Measurements from ENCODE around the gene ZFP14. TPM values are rescaled to one million over a fixed set of nuclear protein-coding genes. Genes with fewer than 3 reads are reported as not detected.

ZFP14 gene
- total RNA-seq, 2 experiments from 2014 or later, result 1.9 to 2.1 TPM

DNA sequence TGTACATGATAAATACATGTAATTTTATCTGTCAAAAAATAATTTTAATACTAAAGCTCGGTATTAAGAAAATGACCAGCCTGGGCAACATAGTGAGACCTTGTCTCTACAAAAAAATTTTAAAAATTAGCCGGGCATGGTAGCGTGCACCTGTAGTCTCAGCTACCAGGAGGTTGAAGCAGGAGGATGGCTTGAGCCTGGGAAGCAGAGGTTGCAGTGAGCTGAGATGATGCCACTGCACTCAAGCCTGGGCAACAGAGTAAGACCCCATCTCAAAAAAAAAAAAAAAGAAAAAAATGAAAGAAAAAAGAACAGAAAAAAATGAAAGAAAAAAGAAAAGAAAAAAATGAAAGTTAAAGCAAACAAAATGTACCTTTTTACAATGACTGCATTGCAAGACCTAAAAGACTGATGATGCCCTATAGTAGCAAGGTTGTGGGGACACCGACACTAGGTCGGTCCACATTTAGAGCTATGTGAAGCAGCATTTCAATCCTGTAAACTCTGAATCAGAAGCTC is 5.3 kb downstream of the ZFP14 start:
- Mint-ChIP-seq H3K4me1 (ENCODE audit: low read depth) (peaks cover 16% of the 10 kb centered on the region), H3K9me3 (peaks cover 23% of the 10 kb centered on the region), H3K27ac (no peak overlapping the region), H3K36me3 (ENCODE audit: low read depth) (peaks cover 43% of the 10 kb centered on the region), H3K4me3 (no peak overlapping the region), H3K27me3 (no peaks in the 10 kb centered on the region)
- DNase-seq, result no peak
- no peak for ATAC-seq
- CTCF ChIA-PET, result no interaction called here
- POLR2A ChIA-PET, result no interaction called here
- intact Hi-C loops (cut with micrococcal nuclease), result no loop called here
- TF ChIP-seq, protein P1, sequence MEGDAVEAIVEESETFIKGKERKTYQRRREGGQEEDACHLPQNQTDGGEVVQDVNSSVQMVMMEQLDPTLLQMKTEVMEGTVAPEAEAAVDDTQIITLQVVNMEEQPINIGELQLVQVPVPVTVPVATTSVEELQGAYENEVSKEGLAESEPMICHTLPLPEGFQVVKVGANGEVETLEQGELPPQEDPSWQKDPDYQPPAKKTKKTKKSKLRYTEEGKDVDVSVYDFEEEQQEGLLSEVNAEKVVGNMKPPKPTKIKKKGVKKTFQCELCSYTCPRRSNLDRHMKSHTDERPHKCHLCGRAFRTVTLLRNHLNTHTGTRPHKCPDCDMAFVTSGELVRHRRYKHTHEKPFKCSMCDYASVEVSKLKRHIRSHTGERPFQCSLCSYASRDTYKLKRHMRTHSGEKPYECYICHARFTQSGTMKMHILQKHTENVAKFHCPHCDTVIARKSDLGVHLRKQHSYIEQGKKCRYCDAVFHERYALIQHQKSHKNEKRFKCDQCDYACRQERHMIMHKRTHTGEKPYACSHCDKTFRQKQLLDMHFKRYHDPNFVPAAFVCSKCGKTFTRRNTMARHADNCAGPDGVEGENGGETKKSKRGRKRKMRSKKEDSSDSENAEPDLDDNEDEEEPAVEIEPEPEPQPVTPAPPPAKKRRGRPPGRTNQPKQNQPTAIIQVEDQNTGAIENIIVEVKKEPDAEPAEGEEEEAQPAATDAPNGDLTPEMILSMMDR (IDR thresholded peaks at IDR 0.05), result no peak

DNA sequence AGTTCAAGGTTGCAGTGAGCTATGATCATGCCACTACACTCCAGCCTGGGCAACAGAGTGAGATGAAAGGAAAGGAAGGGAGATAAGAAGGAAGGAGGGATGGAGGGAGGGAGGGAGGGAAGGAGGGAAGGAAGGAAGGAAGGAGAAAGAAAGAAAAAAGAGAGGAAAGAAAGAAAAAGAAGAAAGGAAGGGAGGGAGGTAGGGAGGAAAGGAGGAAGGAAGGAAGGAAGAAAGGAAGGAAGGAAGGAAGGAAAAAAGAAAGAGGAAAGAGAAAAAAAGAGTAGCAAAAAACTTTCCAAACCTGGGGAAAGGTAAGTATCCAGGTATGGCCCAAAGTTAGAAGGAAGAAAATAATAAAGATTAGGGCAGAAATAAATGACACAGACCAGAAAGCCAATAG is 7.1 kb downstream of the ZFP14 start:
- Mint-ChIP-seq H3K9me3 (peaks cover 30% of the 10 kb centered on the region), H3K27me3 (no peaks in the 10 kb centered on the region), H3K27ac (no peak overlapping the region), H3K4me3 (no peak overlapping the region), H3K4me1 (ENCODE audit: low read depth) (peaks cover 5% of the 10 kb centered on the region), H3K36me3 (ENCODE audit: low read depth) (peaks cover 58% of the 10 kb centered on the region)
- CTCF ChIA-PET, result no interaction called here
- intact Hi-C loops (cut with micrococcal nuclease), result no loop called here
- ATAC-seq, result no peak
- DNase-seq, result no peak
- TF ChIP-seq, protein P1 (IDR thresholded peaks at IDR 0.05), result no peak
- POLR2A ChIA-PET, result interaction anchor here (1.1 kb wide), 1 partner anchor 156 kb away, joined by 4 read pairs; no protein-coding TSS in a partner anchor

DNA sequence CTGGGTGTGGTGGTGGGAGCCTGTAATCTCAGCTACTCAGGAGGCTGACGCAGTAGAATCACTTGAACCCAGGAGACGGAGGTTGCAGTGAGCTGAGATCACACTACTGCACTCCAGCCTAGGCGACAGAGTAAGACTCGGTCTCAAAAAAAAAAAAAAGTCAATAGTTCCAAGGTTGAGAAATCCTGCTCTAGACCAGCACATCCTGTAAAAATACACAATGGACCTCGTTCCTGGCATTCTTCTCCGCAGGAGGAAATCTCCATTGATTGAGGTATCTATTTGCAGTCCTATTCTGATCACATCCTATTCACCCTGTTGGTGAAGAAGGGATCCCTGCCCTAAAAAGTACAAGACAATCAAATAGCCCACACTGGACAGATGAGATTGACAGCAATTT is 15.2 kb downstream of the ZFP14 start:
- Mint-ChIP-seq H3K9me3 (peaks cover 23% of the 10 kb centered on the region), H3K27me3 (no peaks in the 10 kb centered on the region), H3K36me3 (ENCODE audit: low read depth) (peaks cover 86% of the 10 kb centered on the region), H3K4me3 (no peak overlapping the region), H3K27ac (no peak overlapping the region), H3K4me1 (ENCODE audit: low read depth) (no peaks in the 10 kb centered on the region)
- ATAC-seq (no peak), DNase-seq (no peak)
- TF ChIP-seq, protein P1 (IDR thresholded peaks at IDR 0.05), result no peak
- intact Hi-C loops (cut with micrococcal nuclease), result no loop called here
- ChIA-PET CTCF (no interaction called here), POLR2A (no interaction called here)

DNA sequence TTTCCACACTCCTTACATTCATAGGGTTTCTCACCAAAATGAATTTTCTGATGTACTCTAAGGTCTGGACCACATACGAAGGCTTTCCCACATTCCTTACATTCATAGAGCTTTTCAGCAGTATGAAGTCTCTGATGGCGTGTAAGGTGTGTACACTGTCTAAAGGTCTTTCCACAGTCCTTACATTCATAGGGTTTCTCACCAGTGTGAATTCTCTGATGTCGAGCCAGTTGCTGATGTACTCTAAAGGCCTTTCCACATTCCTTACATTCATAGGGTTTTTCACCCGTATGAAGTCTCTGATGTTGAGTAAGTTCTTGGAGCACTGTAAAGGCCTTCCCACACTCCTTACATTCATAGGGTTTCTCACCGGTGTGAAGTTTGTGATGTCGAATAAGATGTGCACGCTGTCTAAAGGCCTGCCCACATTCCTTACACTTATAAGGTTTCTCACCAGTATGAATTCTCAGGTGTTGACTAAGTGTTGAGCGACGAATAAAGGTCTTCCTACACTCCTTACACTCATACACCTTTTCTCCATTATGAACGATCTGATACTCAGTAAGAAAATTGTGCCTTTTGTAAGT is 38.1 kb downstream of the ZFP14 start:
- no peaks in the 10 kb centered on the region for H3K27me3 Mint-ChIP-seq
- ATAC-seq (no peak), DNase-seq (no peak)
- peaks cover 60% of the 10 kb centered on the region for H3K9me3 Mint-ChIP-seq
- intact Hi-C loops (cut with micrococcal nuclease), result no loop called here
- TF ChIP-seq, protein P1 (IDR thresholded peaks at IDR 0.05), result no peak
- POLR2A ChIA-PET, result no interaction called here
- H3K36me3 Mint-ChIP-seq (ENCODE audit: low read depth), result peaks cover 75% of the 10 kb centered on the region
- no peaks in the 10 kb centered on the region for H3K4me1 Mint-ChIP-seq (ENCODE audit: low read depth)
- no peak overlapping the region for H3K4me3 Mint-ChIP-seq
- H3K27ac Mint-ChIP-seq, result no peak overlapping the region
- CTCF ChIA-PET, result no interaction called here

DNA sequence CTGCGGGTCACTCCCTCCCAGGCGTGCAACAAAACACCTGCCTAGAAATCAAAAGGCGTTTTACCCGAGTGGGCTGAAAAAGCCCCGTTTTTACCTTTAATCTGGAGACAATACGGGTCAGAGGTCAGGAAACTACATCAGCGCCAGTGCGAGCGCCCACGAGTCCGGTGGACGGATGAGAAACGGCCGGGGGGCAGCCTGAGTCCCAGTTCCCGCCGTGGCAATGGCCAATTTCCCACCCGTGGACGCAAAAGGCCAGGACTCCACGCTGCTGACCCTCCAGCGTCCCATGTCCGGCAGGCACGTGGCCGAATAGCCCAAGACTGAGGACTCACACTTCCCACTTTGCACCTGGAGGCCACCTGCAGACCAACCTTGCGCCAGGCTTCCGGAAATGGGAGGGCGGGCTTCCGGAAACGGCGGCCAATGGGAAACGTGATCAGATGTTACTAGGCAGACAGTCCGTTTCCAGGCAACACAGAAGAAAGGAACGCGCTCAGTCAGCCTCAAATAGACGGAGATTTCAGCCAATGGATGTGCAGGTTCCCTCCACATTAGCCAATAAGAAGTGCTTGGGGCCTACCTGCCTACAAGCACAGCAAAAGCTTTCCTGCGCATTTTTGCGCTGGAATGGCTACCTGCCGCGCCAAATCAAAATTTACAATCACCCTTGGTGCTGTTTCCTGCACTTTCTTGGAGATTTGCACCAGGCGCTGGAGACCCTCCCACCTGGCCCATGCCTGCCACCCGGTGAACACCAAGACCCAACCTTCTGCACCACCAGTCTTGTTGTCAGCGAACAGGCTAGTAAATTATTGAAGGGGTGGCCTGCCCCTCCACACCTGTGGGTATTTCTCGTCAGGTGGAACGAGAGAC is 47.4 kb downstream of the ZFP14 start:
- peak overlapping the region; percentile 72 for H3K4me3 Mint-ChIP-seq
- H3K9me3 Mint-ChIP-seq, result peaks cover 52% of the 10 kb centered on the region
- intact Hi-C loops (cut with micrococcal nuclease), result no loop called here
- H3K36me3 Mint-ChIP-seq (ENCODE audit: low read depth), result peaks cover 59% of the 10 kb centered on the region
- ChIA-PET CTCF (no interaction called here), POLR2A (no interaction called here)
- H3K27ac Mint-ChIP-seq, result peak overlapping the region; percentile 11
- peaks cover 9% of the 10 kb centered on the region for H3K4me1 Mint-ChIP-seq (ENCODE audit: low read depth)
- TF ChIP-seq, protein P1 (IDR thresholded peaks at IDR 0.05), result no peak
- peak; percentile 86 for DNase-seq
- H3K27me3 Mint-ChIP-seq, result no peaks in the 10 kb centered on the region
- peak; percentile 98 for ATAC-seq
